ENCODE results near the gene SPP1.
"Not testable (repeated sequence)": the region's sequence is repeated elsewhere in the genome, so short reads cannot be mapped to it uniquely, and the experiment has no call there.

Gene SPP1

DNA sequence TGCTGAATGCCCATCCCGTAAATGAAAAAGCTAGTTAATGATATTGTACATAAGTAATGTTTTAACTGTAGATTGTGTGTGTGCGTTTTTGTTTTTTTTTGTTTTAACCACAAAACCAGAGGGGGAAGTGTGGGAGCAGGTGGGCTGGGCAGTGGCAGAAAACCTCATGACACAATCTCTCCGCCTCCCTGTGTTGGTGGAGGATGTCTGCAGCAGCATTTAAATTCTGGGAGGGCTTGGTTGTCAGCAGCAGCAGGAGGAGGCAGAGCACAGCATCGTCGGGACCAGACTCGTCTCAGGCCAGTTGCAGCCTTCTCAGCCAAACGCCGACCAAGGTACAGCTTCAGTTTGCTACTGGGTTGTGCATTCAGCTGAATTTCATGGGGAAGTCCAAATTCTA, at the start of gene SPP1:
TSS of gene SPP1 (plus strand) at position 249 of the 400 bp plus-strand sequence. CDS start 1,182 bp downstream, outside the sequence.
- DNase-seq (ENCODE audit: low spot score): peak; percentile 66

DNA sequence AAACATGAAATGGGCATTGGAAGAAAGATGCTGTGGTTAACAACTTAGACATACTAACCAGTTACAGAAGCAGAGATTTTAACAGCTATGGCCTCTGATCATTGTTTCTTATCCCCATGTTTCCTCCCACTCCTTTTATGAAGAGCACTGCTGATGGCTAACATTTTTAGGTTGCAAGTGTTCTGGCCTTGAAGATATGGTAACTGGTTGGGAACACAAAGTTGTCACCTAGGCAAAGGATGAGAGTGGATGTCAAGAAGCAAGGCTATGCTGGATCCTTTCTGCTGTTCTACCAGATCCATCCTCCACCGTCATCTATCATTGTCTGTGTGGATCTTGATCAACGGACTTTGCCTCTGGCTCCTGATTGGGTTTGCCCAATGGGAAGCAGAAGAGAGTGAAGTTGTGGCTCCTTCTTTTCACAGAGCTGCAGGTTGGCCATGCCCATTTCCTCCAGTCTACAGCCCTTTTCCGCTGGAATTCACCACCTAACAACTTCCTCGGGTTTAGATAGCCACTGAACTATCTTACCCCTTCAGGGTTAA, 48.9 kb upstream of the SPP1 start:
- DNase-seq (ENCODE audit: low spot score): no peak

DNA sequence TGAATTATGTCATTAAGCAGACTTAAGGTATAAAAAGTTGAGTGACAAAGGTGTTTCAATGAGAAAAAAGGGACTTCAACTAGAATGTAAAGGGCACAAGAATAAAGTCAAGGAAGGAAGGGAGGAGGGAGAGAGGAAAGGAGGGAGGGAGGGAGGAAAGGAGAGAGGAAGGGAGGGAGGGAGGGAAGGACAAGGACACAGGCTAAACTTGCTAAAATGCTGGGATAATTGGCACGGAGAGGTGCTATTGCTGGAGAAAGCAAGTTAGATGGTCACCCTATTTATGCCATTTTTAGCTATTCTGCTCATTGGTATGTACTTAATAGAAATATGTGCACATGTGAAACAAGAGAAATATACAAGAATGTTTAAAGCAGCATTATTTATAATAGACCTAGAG, 44.9 kb upstream of the SPP1 start:
- DNase-seq (ENCODE audit: low spot score): no peak

DNA sequence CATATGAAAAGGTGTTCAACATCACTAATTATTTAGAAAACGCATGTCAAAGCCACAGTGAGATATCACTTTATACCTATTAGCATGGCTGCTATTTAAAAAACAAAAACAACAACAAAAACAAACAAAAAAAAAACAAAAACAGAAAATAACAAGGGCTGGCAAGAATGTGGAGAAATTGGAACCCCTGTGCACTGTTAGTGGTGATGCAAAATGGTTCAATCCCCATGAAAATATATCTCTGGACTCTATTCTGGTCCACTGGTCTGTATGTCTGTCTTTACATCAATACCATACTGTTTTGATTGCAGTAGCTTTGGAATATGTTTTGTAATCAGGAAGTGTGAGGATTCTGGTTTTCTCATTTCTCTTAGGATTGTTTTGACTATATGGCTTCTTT, 43.6 kb upstream of the SPP1 start:
- DNase-seq (ENCODE audit: low spot score): no peak

DNA sequence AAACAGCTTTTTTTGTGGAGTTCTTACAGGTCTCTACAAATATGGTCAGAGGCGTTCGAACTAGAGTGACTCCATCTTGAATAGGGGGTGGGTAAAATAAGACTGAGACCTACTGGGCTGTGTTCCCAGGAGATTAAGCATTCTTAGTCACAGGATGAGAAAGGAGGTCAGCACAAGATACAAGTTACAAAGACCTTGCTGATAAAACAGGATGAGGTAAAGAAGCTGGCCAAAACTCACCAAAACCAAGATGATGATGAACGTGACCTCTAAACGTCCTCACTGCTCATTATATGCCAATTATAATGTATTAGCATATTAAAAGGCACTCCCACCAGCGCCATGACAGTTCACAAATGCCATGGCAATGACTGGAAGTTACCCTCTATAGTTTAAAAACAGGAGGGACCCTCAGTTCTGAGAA, 42.8 kb upstream of the SPP1 start:
- no peak for DNase-seq (ENCODE audit: low spot score)

DNA sequence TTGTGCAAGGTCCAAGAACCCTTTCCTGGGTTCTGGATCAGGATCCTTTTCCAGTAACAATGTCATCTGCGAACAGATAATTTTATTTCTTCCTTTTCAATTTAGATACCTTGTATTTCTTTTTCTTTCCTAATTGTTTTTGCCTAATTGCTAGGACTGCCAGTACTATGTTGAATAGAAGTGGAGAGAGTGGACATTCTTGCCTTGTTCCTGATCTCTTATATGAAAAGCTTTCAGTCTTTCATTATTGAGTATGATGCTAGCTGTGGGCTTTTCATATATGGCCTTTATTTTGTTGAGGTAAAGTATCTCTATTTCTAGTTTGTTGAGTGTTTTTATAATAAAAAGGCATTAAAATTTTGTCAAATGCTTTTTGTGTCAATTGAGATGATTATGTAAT, 42.2 kb upstream of the SPP1 start:
- DNase-seq (ENCODE audit: low spot score): no peak

DNA sequence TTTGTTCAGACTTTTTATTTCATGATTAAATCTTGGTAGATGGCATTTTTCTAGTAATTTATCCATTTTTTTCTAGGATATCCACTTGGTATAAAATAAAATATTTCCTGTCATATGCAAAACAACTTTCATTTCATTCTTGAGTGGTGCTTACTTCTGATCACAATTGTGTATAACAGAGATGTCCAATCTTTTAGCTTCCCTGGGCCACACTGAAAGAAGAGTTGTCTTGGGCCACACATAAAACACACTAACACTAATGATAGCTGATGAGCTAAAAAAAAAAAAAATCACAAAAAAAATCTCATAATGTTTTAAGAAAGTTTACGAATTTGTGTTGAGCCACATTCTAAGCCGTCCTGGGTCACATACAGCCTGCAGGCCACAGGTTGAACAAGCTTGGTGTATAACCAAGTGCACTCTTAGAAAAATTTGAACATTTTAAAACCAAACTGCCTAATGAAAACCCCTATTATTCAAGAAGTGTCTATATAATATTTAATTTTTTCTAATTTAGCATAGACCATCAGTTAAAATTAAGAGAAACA, 41.3 kb upstream of the SPP1 start:
- DNase-seq (ENCODE audit: low spot score): no peak

DNA sequence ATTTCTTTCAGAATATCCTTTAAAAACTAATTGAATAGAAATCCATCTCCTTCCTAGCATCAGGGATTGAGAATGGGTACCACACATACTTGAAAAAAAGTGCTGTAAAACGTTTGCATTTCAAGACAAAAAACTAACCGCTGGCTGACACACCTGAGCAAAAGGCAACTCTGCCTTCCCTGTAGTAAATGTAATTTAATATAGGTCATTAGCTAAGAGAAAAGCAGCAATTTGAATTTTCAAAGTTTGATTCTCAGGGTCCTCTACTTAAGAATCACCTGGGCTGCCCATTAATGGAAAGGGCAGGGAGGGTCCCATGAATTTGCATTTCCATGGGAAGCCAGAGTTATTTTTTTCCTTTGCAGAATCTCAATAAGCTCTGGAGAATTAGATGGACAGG, 40.5 kb upstream of the SPP1 start:
- no peak for DNase-seq (ENCODE audit: low spot score)

DNA sequence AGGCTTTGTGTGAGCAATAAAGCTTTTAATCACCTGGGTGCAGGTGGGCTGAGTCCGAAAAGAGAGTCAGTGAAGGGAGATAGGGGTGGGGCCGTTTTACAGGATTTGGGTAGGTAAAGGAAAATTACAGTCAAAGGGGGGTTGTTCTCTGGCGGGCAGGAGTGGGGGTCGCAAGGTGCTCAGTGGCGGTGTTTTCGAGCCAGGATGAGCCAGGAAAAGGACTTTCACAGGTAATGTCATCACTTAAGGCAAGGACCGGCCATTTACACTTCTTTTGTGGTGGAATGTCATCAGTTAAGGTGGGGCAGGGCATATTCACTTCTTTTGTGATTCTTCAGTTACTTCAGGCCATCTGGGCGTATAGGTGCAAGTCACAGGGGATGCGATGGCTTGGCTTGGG, 39.6 kb upstream of the SPP1 start:
- not testable (repeated sequence) for DNase-seq (ENCODE audit: low spot score)

DNA sequence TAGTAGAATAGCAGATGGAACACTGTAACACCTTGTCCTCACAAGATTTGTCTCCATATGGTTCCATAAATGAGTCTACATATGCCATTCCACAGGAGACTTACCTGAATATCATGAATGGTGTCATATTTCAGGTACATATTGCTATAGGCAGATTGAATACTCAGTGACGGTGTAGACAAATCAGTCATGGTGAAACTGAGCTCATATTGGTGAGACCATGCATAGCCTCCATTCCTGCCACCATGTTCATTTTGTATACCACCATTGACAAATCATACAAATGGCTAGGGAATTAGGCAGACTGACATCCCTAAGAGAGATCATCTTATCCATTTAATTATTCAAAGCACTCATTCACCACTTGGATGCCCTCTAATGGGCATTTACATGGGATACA, 38.0 kb upstream of the SPP1 start:
- DNase-seq (ENCODE audit: low spot score): no peak

DNA sequence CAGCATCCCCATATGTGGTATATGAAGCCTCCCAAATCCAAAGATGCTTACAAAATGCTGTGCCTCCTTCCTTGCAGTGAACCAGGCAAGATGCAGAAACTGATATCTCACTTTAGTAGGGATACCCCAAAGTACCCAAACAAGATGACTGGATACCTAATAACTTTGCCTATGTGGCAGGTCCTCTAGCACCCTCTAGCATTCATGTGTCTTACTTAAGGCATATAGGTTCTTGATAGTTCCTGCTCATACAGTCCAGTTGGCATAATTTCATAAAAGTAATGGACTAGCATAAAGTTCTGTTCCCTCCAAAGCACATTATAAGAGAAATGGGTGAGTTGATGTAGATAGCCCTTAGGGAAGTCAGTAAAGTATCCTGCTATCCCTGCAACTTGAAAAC, 36.8 kb upstream of the SPP1 start:
- DNase-seq (ENCODE audit: low spot score): no peak

DNA sequence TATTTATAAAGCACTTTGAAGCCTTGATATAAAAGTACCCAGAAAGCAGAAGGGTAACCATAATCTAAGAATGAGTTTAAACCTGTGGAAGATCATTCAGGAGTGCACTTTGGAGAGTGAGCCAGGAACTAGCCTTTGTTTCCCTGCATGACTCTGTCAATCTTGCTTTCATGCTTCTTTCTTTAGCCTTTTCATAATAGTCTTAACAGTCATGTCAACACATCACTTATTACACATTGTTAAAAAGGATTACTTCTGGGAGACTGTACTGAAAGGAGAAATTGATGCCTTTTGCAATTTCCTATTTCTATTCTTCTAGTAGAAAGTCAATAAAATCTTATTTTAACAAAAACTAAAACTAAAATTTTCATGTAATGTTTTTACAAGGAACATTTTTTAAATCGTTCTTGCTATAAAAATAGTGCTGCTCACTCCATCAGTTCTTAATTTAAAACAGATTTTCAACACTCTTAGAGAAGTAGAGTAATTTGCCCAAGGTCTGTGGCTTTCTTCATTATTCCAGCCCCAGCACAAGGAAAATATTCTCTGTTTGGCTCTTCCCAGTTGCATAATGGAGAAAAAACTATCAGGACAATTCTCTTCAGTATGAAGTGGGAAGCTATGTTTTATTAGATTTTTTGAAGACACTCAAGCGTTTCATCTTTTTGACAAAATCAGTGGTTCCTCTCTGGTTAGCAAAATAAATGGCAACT, 35.4 kb upstream of the SPP1 start:
- DNase-seq (ENCODE audit: low spot score): no peak

DNA sequence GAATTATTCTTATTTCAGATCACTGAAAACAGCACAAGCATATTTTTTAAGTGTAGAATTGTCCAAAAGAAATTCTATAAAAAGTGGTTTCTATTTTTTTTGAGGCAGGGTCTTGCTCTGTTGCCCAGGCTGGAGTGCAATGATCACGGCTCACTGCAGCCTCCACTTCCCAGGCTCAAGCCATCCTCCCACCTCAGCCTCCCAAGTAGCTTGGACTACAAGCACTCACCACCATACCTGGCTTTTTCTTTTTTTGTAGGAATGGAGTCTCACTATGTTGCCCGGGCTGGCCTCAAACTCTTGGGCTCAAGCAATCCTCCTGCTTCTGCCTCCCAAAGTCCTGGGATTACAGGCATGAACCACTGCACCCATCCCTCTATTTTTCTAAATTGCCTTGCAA, 34.7 kb upstream of the SPP1 start:
- DNase-seq (ENCODE audit: low spot score): not testable (repeated sequence)

DNA sequence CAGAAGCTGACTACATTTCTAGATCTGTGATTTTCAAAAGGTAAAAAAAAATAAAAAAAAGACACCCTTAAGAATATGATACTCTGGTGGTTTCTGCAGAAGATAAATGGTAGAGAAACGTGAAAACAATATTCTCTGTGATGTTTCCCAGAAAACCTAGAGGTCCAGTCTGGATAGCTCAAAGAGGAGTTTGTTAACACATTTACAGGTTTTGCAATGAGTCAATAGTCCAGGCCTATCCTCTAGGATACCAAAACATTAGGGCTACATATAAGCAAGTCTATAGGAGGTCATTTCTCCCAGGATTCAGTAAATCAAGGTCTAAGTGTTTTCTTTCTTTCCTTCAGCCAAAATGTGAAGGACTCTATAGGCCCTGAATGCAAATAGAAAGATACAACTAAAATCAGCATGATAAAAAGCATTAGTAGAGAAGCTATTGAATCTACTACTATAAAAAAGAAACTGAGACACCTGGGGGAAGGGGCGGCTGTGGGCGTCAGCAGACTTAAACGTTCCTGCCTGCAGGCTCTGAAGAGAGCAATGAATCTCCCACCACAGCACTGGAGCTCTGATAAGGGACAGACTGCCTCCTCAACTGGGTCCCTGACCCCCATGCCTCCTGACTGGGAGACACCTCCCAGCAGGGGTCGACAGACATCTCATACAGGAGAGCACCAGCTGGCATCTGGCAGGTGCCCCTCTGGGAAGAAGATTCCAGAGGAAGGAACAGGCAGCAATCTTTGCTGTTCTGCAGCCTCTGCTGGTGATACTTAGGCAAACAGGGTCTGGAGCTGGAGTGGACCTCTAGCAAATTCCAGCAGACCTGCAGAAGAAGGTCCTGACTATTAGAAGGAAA, 33.7 kb upstream of the SPP1 start:
- DNase-seq (ENCODE audit: low spot score): no peak

DNA sequence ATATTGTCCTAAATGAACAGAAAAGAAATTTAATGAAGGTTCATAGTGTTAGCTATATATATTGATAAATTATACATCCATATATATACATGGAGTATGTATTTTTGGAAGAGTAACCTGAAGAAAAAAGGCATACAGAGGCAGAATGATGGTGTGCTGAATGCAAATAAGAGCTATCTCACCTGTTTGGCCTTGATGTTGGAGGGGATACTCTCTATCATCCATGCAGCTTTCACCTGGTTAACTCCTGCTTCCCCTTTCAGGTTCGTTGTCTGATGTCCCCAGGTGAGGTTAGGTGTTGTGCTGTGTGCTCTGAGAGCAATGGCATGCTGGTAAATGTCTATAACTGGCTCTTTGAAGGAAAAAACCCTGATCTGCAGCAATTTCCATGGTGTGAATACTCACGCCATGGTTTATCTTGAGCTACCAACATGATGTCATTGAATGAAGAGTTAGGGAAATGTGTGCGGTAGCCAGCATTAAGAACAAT, 31.8 kb upstream of the SPP1 start:
- DNase-seq (ENCODE audit: low spot score): no peak

DNA sequence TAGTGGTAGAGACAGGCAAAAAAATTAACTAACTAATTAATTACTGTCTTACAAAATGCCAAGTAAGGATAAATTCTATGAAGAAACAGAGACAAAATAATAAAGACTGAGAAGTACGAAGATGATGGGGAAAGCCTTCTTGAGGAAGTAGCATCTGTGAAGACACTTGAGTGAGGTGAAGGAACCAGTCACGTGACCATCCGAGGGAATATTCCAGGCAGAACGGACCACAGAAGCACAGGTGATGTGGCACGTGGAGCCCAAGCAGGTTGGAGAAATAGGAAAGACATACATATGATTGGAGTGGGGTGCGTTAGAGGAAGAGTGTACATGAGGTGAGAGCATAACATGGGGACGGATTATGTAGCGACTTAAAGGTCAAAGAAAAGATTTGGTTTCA, 30.5 kb upstream of the SPP1 start:
- DNase-seq (ENCODE audit: low spot score): no peak

DNA sequence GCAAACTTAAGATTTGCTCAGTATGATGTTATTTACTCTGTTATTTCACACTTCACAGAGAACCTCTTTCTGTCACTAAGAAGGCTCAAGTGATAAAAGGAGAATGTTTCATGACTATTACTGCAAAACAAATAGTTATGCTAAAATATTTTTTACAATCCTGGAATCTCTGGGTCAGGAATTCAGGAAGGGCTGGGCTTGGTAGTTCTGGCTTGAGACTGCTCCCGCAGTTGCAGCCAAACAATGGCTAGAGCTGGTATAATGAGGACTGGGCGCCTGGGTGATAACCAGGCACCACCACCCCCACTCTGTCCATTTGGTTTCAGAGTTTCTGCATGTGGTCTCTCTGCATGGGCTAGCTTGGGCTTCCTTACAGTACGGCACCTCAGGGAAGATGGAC, 28.7 kb upstream of the SPP1 start:
- no peak for DNase-seq (ENCODE audit: low spot score)

DNA sequence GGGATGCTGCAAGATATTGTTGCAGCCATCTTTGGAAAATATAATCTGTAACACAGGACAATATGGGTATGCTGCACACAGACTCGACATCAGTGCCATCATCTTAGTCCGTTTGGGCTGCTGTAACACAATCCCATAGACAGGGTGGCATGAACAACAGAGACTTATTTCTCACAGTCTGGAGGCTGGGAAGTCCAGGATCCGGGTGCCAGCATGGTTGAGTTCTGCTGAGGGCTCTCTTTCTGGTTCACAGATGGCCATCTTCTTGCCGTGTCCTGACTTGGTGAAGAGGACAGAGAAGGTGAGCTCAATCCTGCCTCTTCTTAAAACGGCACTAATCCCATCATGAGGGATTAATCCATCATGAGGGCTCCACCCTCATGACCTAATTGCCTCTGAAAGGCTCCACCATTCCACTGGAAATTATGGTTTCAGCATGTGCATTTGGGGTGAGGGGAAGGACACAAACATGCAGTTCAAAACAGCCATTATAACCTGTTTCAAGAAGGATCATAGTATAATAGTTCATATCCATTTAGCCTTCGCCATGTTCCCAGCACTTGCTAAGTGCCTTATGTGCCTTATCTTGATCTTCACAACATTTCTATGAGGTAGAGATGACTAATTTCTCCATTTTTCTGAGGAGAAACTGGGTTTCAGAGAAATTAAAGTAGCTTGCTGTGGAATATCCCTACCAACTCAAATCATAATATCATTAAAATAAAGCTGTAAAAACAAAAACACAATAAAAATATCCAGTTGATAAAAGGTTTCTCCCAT, 27.9 kb upstream of the SPP1 start:
- DNase-seq (ENCODE audit: low spot score): no peak

DNA sequence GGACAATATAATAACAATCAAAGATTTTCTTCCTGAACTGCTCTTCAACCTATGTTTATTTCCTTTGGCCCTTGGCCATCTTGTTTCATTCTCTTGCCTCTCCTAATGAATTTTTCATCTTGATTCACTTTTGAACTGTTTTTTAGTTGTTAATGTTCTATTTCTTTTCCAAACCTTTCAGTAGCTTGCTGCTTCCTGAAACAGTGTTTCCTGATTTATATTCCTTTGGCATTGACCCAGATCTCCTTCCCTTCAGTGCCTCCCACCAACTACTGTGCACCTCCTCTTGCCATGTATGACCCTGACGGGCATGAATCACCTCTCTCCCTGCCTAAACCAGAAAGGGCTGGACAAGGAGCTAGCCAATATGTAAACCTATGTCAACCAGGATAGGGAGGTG, 25.6 kb upstream of the SPP1 start:
- DNase-seq (ENCODE audit: low spot score): no peak

DNA sequence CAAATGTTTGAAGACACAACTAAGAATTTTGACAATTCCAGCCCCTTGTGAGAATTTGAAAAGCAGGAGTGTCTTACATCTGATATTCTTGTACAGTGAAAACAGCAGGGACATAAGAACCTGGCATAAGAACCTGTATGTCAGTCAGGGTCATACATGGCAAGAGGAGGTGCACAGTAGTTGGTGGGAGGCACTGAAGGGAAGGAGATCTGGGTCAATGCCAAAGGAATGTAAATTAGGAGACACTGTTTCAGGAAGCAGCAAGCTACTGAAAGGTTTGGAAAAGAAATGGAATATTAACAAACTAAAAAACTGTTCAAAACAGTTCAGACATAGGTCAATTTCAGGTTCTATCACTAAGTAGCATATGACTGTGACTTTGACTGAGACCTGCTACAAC, 25.0 kb upstream of the SPP1 start:
- DNase-seq (ENCODE audit: low spot score): no peak

DNA sequence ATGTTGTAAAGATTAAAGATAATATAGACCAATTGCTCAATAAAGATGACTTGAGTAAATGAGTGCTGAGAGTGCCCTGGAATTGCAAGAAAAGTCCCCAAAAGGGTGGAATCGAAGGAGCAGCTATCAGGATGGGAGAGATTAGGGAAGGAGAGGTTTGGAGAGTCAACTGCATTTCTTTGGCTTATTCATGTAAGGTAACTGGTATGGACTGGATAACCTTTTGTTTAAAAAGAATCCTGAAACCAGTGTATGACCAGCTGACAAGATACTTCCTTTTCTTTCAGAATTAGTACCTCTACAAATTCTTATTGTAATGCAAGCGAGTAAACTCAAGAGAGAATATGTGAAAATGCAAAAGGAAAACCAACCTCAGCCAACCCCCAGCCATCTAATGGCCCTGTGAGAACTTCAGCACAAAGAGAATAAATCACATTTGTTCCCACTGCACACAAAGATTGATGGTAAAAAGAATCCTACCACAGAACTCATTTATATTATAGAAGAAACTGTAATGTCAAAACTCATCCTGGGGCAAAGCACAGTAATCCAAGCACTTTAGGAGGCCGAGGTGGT, 24.5 kb upstream of the SPP1 start:
- DNase-seq (ENCODE audit: low spot score): no peak

DNA sequence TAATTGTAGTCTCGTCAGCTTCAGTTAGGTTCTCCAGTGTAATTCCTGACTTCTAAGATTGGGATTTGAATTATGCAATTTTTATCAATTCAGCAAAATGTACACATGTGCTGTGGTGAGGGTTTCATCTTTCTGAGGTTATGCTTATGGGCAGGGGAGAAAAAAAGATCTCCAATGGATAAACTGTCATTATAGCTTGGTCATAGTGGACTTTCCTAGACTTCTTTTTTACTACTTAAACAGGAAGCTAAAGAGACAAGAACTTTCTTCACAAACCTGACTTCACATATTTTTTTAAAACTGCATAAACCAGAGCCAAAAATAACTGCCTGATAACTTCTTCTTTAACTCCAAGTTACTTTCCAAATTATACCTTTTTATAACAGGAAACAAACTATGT, 21.7 kb upstream of the SPP1 start:
- no peak for DNase-seq (ENCODE audit: low spot score)
